OCI-LY7 (cell line): Measurements from ENCODE around the gene C1orf87. TPM values are rescaled to one million over a fixed set of nuclear protein-coding genes. Genes with fewer than 3 reads are reported as not detected.

Experiments
- Bru-seq: library from RNA; stranded (reverse); fragments of 400-500 nt; gene quantifications from one replicate; lab custom pipeline; 2021; lab: Mats Ljungman, UMichigan
- BruChase-seq, 2 experiments: library from RNA; stranded (reverse); fragments of 400-500 nt; gene quantifications; one replicate each; lab custom pipeline; 2021; lab: Mats Ljungman, UMichigan
- BruUV-seq: library from RNA; stranded (reverse); fragments of 400-500 nt; replicated peaks from 2 replicates; lab custom pipeline; 2021; lab: Mats Ljungman, UMichigan
- CTCF ChIA-PET: fragments of 300-600 bp; sonication (Branson Sonifier 250); formaldehyde crosslinking; loops from one replicate; lab custom pipeline; 2022; ENCODE audit warnings: antibody characterized with exemption; ENCODE audit not compliant: unreplicated experiment; lab: Charles Lee
- POLR2A ChIA-PET: fragments of 300-600 bp; sonication (Branson Sonifier 250); formaldehyde crosslinking; loops from one replicate; lab custom pipeline; 2022; ENCODE audit warnings: antibody characterized with exemption; lab: Charles Lee
- DNase-seq: peaks from one replicate; pipeline ENCODE4 v3.0.0-alpha.2; 2015; ENCODE audit warnings: low spot score
- H2AFZ ChIP-seq: fragments of 200-600 bp; sonication (generic), shearing (Covaris generic); 2 replicates; pipeline ENCODE4 v1.6.1; 2014; ENCODE audit warnings: mild to moderate bottlenecking, antibody characterized with exemption, low read length, moderate library complexity
- H3K27ac ChIP-seq: fragments of 200-600 bp; sonication (generic); 2 replicates; pipeline ENCODE4 v1.5.1; 2014; ENCODE audit warnings: mixed run types, low read depth, mild to moderate bottlenecking, moderate library complexity, low read length, inconsistent platforms; ENCODE audit not compliant: poor library complexity, severe bottlenecking
- H3K36me3 ChIP-seq: fragments of 200-600 bp; sonication (generic); 2 replicates; pipeline ENCODE4 v1.6.1; 2014; ENCODE audit warnings: mild to moderate bottlenecking, antibody characterized with exemption, low read length, moderate library complexity, mixed read lengths; ENCODE audit not compliant: insufficient read depth
- H3K4me1 ChIP-seq: fragments of 200-600 bp; sonication (generic); 2 replicates; pipeline ENCODE4 v1.5.1; 2014; ENCODE audit warnings: mild to moderate bottlenecking, low read length; ENCODE audit not compliant: insufficient read depth, poor library complexity, severe bottlenecking
- H3K4me2 ChIP-seq: fragments of 200-600 bp; sonication (generic); 2 replicates; pipeline ENCODE4 v1.6.1; 2014; ENCODE audit warnings: mild to moderate bottlenecking, low read length
- H3K4me3 ChIP-seq: fragments of 200-600 bp; sonication (generic); 2 replicates; pipeline ENCODE4 v1.5.1; 2014; ENCODE audit warnings: mild to moderate bottlenecking, low read depth, low read length; ENCODE audit not compliant: poor library complexity, severe bottlenecking
- H3K79me2 ChIP-seq: fragments of 200-600 bp; sonication (generic); 2 replicates; pipeline ENCODE4 v1.6.1; 2016; ENCODE audit warnings: low read depth, mild to moderate bottlenecking, low read length, moderate library complexity, mixed read lengths; ENCODE audit not compliant: insufficient read depth
- H3K9me2 ChIP-seq: fragments of 200-600 bp; sonication (generic); 2 replicates; pipeline ENCODE4 v1.6.1; 2016; ENCODE audit warnings: mild to moderate bottlenecking, low read length, mixed read lengths; ENCODE audit not compliant: insufficient read depth
- H3K9me3 ChIP-seq: fragments of 200-600 bp; sonication (generic); 2 replicates; pipeline ENCODE4 v1.6.1; 2014; ENCODE audit warnings: mild to moderate bottlenecking, mixed run types, low read length, mixed read lengths
- H4K20me1 ChIP-seq: fragments of 200-600 bp; sonication (generic); 2 replicates; pipeline ENCODE4 v1.6.1; 2014; ENCODE audit warnings: mild to moderate bottlenecking, antibody characterized with exemption, low read length, moderate library complexity, mixed read lengths; ENCODE audit not compliant: insufficient read depth
- EZH2phosphoT487 ChIP-seq: fragments of 200-600 bp; sonication (generic); IDR thresholded peaks from 2 replicates; pipeline ENCODE4 v1.6.1; 2018; ENCODE audit warnings: low read depth, borderline replicate concordance, mild to moderate bottlenecking, mixed run types, antibody characterized with exemption, low read length, moderate library complexity, mixed read lengths
- intact Hi-C: fragments of 100-400 bp; cut with micrococcal nuclease; formaldehyde crosslinking; loops from one replicate; pipeline ENCODE4 v1.10.0; 2022; ENCODE audit not compliant: unreplicated experiment
- long read RNA-seq: library from polyadenylated mRNA; stranded (forward); transcript quantifications from one replicate; pipeline ENCODE4 v2.0.0, GENCODE V29; 2022
- total RNA-seq, 2 experiments: library from RNA; depleted of rRNA in 1 of 2; stranded (reverse); fragments of >200 nt in 1 of 2; shearing (Covaris generic) in 1 of 2; gene quantifications; 2 replicates each; pipeline ENCODE4 v1.2.3, GENCODE V29; 2014 to 2022
- TF ChIP-seq, protein P1 (sequence below): fragments of 200-600 bp; sonication (generic); conservative IDR thresholded peaks from 2 replicates; pipeline ENCODE4 v1.5.1; 2014; ENCODE audit warnings: mild to moderate bottlenecking, antibody characterized with exemption, low read length, moderate library complexity, mixed read lengths

C1orf87 gene, protein sequence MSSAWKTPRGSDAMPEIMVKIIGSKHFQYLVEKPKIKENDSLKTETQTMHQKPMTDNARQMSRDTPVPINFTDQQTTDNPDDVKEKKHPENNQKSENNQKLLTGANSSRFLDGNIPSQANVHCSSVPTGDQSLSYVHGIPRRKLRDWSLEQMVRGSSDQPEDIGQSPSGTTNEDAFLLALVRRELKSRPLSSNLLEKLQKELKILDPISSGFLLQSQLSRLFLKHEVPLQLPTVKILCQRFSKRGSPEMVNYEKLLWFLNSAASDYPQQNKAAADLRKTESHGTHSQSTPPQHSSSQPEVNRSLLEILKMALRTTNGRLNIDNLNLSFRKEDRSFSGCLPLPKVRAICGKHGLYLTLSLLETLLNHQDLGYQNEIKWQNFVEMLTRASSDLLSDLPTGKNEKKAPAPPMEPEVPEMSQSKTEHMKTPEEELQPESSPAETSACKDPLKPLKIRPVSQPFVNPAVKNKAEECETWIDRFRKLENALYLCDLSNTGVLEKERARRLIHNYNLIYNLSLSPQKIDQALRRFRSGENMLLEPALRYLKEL
- total RNA-seq (2014; rRNA removed; shearing (Covaris generic)) (not detected in 2 replicates), total RNA-seq (2022) (not detected in 2 replicates), Bru-seq, nascent RNA (not detected), BruChase-seq, experiment 1, labeled RNA remaining after a 6-hour chase (not detected), BruChase-seq, experiment 2, labeled RNA remaining after a 2-hour chase (not detected)
- long read RNA-seq: 0 reads

DNA sequence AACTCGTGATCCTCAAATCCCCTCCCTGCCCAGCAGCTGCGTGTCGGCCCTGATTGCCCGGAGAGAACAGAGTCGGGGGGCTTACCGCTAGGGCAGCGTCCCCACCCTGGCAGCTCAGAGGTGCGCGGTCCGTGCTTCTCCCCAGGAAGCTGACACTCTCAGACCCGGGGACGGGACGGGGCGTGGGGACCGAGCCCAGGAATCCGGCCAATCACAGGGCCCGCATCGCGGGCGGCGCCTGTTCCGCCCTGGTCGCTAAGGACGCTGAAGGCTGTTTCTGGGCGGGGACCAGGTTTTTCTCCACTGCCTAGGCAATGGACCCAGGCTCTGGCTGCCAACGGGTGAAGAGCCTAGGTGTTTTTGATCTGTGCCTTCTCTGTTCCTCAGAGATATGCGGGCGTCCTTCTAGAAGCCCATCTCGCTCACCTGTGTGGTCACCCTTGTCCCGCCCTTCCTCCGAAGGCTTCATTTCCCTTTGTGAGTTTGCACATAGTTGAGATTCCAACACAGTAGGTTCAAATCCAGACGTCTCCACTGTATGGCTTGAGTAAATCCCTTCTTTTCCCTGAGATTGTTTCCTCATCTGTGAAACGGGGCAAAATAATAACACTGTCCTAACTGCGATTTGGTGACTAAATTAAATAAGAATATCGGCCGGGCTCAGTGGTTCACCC, at the start of gene C1orf87:
TSS of gene C1orf87 (minus strand) at position 166 of the 674 bp plus-strand sequence. CDS start 1,127 bp downstream, outside the sequence.
- ChIA-PET POLR2A (no interaction called here), CTCF (no interaction called here)
- TF ChIP-seq, protein P1, sequence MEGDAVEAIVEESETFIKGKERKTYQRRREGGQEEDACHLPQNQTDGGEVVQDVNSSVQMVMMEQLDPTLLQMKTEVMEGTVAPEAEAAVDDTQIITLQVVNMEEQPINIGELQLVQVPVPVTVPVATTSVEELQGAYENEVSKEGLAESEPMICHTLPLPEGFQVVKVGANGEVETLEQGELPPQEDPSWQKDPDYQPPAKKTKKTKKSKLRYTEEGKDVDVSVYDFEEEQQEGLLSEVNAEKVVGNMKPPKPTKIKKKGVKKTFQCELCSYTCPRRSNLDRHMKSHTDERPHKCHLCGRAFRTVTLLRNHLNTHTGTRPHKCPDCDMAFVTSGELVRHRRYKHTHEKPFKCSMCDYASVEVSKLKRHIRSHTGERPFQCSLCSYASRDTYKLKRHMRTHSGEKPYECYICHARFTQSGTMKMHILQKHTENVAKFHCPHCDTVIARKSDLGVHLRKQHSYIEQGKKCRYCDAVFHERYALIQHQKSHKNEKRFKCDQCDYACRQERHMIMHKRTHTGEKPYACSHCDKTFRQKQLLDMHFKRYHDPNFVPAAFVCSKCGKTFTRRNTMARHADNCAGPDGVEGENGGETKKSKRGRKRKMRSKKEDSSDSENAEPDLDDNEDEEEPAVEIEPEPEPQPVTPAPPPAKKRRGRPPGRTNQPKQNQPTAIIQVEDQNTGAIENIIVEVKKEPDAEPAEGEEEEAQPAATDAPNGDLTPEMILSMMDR: no peak
- TF ChIP-seq EZH2phosphoT487: no peak
- Histone ChIP-seq H3K36me3 (no peaks in the 10 kb centered on the region), H3K79me2 (no peaks in the 10 kb centered on the region), H3K27ac (no peak within 1 kb of the TSS), H4K20me1 (no peaks in the 10 kb centered on the region), H2AFZ (no peak within 1 kb of the TSS), H3K4me3 (no peak within 1 kb of the TSS), H3K4me1 (no peaks in the 10 kb centered on the region), H3K9me3 (no peaks in the 10 kb centered on the region), H3K9me2 (no peaks in the 10 kb centered on the region), H3K4me2 (no peak within 1 kb of the TSS)
- no TSS peak for BruUV-seq
- intact Hi-C loops: no loop called here
- DNase-seq: no peak

DNA sequence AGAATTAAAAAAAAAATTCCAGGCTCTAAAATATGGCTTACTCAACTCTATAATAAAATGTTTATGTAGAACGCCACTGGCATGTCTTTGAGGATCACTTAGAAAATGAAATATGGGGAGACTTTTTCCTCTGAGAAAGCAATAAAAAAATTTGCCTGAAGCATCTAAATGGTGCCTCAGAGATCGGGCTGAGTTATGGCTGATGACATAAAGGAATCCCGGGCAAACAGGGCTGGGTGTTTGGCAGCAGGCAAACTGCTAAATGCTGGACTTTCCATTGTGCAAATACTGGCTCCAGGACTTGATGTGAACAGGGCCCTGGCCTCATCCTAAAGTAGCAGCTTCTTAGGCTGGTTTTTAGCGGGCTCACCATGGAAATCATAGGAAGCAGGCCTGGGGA, 44.5 kb upstream of the C1orf87 start:
- Histone ChIP-seq H3K9me2 (no peaks in the 10 kb centered on the region), H3K79me2 (no peaks in the 10 kb centered on the region), H3K4me3 (no peak overlapping the region), H3K4me1 (no peaks in the 10 kb centered on the region), H2AFZ (no peak overlapping the region), H3K9me3 (no peaks in the 10 kb centered on the region), H3K27ac (no peak overlapping the region), H3K36me3 (no peaks in the 10 kb centered on the region), H3K4me2 (no peak overlapping the region), H4K20me1 (no peaks in the 10 kb centered on the region)
- TF ChIP-seq, protein P1: no peak
- TF ChIP-seq EZH2phosphoT487: no peak
- BruUV-seq: no TSS peak
- intact Hi-C loops: no loop called here
- ChIA-PET CTCF (no interaction called here), POLR2A (no interaction called here)
- DNase-seq: no peak
